Measurements from ENCODE around the gene PRKCA. TPM values are rescaled to one million over a fixed set of nuclear protein-coding genes. Genes with fewer than 3 reads are reported as not detected.
A peak's percentile ranks its signal among the peaks of the same experiment; 100 is the strongest.

PRKCA gene
- total RNA-seq, 2 experiments from 2014 or later, result 84.4 to 87.9 TPM

DNA sequence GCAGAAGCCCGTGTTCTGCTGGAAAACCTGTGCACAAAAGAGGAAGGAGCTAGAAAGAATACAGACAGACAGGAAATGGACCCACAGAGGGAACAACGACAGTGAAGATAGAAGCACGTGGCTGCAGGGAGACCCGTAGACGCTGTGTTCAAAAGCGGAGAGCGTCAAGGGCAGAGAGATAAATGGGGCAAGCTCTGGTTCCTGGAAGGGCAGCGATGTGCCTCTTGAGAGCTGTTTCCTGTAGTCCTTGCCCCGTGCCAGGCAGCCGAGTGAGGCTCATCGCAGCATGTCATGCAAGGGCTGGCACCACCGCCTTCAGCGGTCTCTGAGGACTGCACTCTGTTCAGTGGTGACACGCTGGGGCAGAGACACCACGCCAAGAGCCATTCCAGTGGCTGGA, 488.9 kb downstream of the PRKCA start:
- ATAC-seq (peak; percentile 24), DNase-seq (no peak)
- no peak overlapping the region for H3K4me3 Mint-ChIP-seq
- POLR2A ChIA-PET, result interaction anchor here (0.7 kb wide), 1 partner anchor 19 kb away, joined by 3 read pairs; no protein-coding TSS in a partner anchor
- no peaks in the 10 kb centered on the region for H3K27me3 Mint-ChIP-seq
- no peaks in the 10 kb centered on the region for H3K9me3 Mint-ChIP-seq
- CTCF ChIA-PET, result no interaction called here
- H3K4me1 Mint-ChIP-seq (ENCODE audit: low read depth), result peaks cover 6% of the 10 kb centered on the region
- peak overlapping the region; percentile 6 for H3K27ac Mint-ChIP-seq
- intact Hi-C loops (cut with micrococcal nuclease), result no loop called here
- no peak for TF ChIP-seq CTCF (IDR thresholded peaks at IDR 0.05)
- H3K36me3 Mint-ChIP-seq (ENCODE audit: low read depth), result peaks cover 54% of the 10 kb centered on the region

DNA sequence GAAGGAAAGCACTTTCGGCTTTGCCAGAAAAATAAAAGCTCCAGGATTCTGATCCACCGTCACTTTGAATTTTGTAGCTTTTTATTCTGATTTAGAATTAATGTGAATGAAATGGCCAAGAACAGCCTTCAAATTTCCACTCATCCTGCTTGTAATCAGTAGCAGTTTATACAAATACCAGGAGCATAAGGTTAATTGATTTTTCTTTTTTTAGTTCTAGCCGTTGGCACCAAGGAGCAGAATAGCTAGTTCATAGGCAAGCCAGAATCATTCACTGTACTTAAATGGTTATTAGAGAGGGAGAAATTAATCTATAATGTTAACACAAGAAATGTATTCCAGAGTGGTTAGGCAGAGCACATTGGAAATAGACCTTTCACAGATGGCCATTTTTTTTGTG, 491.4 kb downstream of the PRKCA start:
- Mint-ChIP-seq H3K27me3 (no peaks in the 10 kb centered on the region), H3K36me3 (ENCODE audit: low read depth) (peaks cover 56% of the 10 kb centered on the region), H3K4me3 (no peak overlapping the region), H3K4me1 (ENCODE audit: low read depth) (peaks cover 6% of the 10 kb centered on the region), H3K27ac (no peak overlapping the region), H3K9me3 (no peaks in the 10 kb centered on the region)
- no peak for DNase-seq
- intact Hi-C loops (cut with micrococcal nuclease), result no loop called here
- ChIA-PET POLR2A (interaction anchor here (0.6 kb wide), 1 partner anchor 242 kb away, joined by 3 read pairs; no protein-coding TSS in a partner anchor), CTCF (no interaction called here)
- no peak for TF ChIP-seq CTCF (IDR thresholded peaks at IDR 0.05)
- ATAC-seq, result no peak

- intact Hi-C loops (cut with micrococcal nuclease), result no loop called here
- ChIA-PET POLR2A (no interaction called here), CTCF (interaction anchor here (1.2 kb wide), 1 partner anchor 54 kb away, joined by 3 read pairs; no protein-coding TSS in a partner anchor)
- no peak for DNase-seq
- Mint-ChIP-seq H3K36me3 (ENCODE audit: low read depth) (peaks cover 55% of the 10 kb centered on the region), H3K9me3 (no peaks in the 10 kb centered on the region), H3K27me3 (no peaks in the 10 kb centered on the region), H3K4me1 (ENCODE audit: low read depth) (peaks cover 4% of the 10 kb centered on the region), H3K4me3 (no peak overlapping the region), H3K27ac (no peak overlapping the region)
- no peak for ATAC-seq
- no peak for TF ChIP-seq CTCF (IDR thresholded peaks at IDR 0.05)
Observed at GRCh38 chr17:66795486-66795885, 493.1 kb downstream of the PRKCA start.

- Mint-ChIP-seq H3K4me1 (ENCODE audit: low read depth) (no peaks in the 10 kb centered on the region), H3K27me3 (no peaks in the 10 kb centered on the region), H3K9me3 (no peaks in the 10 kb centered on the region), H3K4me3 (no peak overlapping the region), H3K36me3 (ENCODE audit: low read depth) (peaks cover 43% of the 10 kb centered on the region), H3K27ac (no peak overlapping the region)
- ATAC-seq (no peak), DNase-seq (no peak)
- POLR2A ChIA-PET, result interaction anchor here (1.8 kb wide), 1 partner anchor 11 kb away, joined by 5 read pairs; no protein-coding TSS in a partner anchor
- intact Hi-C loops (cut with micrococcal nuclease), result no loop called here
- CTCF ChIA-PET, result interaction anchor here (1.0 kb wide), 1 partner anchor 10 kb away, joined by 3 read pairs; no protein-coding TSS in a partner anchor
- TF ChIP-seq CTCF (IDR thresholded peaks at IDR 0.05), result no peak
Observed at GRCh38 chr17:66799849-66800537, 497.6 kb downstream of the PRKCA start.

- ChIA-PET CTCF (no interaction called here), POLR2A (no interaction called here)
- Mint-ChIP-seq H3K9me3 (no peaks in the 10 kb centered on the region), H3K4me3 (no peak overlapping the region), H3K36me3 (ENCODE audit: low read depth) (peaks cover 29% of the 10 kb centered on the region), H3K27me3 (no peaks in the 10 kb centered on the region), H3K4me1 (ENCODE audit: low read depth) (peaks cover 24% of the 10 kb centered on the region), H3K27ac (peak overlapping the region; percentile 13)
- DNase-seq (no peak), ATAC-seq (no peak)
- TF ChIP-seq CTCF (IDR thresholded peaks at IDR 0.05), result no peak
- intact Hi-C loops (cut with micrococcal nuclease), result no loop called here
Observed at GRCh38 chr17:66803474-66803951, 501.1 kb downstream of the PRKCA start.
